NCI-H187 (cell line): Measurements from ENCODE around the gene GPR37L1.
A peak's percentile ranks its signal among the peaks of the same experiment; 100 is the strongest.
"Not testable (repeated sequence)": the region's sequence is repeated elsewhere in the genome, so short reads cannot be mapped to it uniquely, and the experiment has no call there.

Source experiments
- DNase-seq, 2 experiments: peaks; one replicate each; lab custom pipeline; 2025; lab: John Stamatoyannopoulos, UW

The GPR37L1 gene

GRCh38 chr1:202107801-202108731, 14.7 kb upstream of the GPR37L1 start:
- DNase-seq, result peak in 1 of 2 experiments; percentile 45

- DNase-seq, result no peak
These were observed 11.7 kb upstream of the GPR37L1 start for GRCh38 chr1:202110977-202111376.

DNA sequence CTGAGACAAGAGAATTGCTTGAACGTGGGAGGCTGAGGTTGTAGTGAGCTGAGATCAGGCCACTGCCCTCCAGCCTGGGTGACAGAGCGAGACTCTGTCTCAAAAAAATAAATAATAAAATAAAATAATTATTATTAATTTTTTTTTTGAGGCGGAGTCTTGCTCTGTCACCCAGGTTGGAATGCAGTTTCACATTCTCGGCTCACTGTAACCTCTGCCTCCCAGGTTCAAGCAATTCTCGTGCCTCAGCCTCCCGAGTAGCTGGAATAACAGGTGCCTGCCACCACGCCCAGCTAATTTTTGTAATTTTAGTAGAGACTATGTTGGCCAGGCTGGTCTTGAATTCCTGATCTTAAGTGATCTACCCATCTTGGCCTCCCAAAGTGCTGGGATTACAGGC, 11.1 kb upstream of the GPR37L1 start:
- not testable (repeated sequence) for DNase-seq

DNA sequence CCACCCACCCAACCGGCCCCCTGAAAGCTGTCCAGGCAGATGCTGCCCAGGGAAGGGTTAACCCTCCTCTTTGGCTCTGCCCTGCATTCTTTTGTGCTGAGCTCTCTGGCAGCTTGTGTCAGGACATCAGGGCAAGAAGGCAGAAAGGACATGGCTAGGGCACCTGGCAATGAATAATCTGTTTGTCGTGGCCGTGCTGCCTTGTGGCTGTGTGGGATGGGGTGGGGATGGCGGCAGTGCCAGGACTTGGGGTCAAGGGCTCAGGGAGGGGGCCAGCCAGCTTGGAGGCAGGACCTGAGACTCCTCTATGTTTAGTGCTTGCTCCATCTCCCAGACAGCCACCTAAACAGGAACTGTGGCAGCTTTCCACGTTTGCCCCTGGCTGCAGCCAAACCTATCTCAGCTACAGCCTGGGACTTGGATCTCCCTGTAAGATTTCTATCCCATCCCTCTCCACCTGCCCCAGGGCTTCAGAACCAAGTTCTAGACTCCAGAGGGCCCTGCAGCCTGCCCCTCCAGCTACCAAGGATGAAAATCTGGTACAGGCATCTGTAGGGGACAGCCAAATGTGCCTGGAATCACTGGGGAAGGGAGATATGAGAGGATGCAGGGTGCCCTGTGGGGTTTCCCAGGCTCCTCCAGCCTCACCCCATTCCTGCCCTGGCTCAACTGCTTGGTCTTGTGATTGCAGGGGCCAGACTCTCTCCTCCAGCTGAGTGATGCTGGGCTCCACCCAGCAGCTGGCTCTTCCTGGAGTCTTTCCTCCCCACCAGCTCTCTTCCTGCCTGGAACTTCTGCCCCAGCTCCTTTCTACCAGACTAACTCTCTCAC, 9.6 kb upstream of the GPR37L1 start:
- no peak for DNase-seq

- DNase-seq, result no peak
These were observed 8.9 kb upstream of the GPR37L1 start for GRCh38 chr1:202113690-202114300.

DNA sequence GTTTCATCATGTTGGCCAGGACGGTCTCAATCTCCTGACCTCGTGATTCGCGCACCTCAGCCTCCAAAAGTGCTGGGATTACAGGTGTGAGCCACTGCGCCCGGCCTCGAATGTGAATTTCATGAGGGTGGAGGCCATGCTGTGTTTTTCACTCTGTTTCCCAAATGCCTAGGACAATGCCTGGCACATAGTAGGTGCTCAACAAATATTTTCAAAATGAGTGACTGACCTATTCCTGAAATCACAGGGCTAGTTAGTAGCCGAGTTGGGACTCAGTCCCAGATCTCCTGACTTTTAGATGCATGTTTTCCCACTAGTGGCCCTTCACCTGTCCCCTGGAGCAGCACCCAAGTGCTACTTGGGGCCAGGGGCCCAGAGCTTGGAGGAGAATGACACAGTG, 6.4 kb upstream of the GPR37L1 start:
- no peak for DNase-seq

- no peak for DNase-seq
These were observed 4.8 kb upstream of the GPR37L1 start for GRCh38 chr1:202117898-202118371.

DNA sequence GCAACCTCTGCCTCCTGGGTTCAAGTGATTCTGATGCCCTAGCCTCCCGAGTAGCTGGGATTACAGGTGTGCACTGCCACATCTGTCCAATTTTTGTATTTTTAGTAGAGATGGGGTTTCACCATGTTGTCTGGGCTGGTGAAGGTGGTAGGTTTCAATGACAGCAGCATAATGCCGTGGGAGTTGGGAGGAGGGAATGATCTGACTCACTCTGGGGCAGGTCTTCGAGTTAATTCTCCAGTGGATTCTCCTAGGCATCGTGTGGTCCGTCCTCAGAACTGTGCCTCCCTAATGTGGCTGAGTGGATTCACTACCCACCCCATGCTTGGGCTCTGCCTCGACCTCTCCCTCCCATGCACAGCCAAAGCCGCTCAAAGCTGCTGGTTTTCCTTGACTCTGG, 1.7 kb upstream of the GPR37L1 start:
- no peak for DNase-seq

- DNase-seq, result no peak
These were observed 658 bp downstream of the GPR37L1 start for GRCh38 chr1:202123336-202123813.

DNA sequence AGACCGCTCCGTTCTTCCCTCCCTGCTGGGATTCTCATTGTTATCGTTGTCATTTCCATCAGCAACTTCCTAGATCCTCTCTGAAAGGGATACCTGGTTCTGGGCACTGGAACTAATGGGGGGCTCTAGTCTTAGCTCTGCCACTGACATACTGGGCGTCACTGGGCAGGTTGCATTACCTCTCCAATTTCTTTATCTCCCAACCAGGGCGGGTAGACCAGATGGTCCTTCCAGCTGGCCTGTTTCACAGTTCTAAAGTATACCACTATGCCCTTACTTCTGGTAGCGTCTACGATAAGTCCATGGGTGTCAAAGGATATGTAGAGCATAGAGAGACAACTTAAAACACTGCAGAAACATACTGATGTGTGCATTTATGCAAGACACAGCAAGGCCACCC, 1.4 kb downstream of the GPR37L1 start:
- no peak for DNase-seq

DNA sequence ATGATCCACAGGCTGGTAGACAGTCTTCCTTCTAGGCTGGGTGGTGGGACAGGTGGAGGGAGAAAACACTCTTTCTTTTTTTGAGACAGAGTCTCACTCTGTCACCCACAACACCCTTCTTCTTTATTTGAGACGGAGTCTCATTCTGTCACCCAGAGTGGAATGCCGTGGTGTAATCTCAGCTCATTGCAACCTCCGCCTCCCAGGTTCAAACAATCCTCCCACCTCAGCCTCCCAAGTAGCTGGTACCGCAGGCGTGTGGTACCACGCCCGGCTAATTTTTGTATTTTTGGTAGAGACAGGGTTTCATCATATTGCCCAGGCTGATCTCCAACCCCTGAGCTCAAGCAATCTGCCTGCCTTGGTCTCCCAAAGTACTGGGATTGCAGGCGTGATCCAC, 2.9 kb downstream of the GPR37L1 start:
- DNase-seq, result no peak

- no peak for DNase-seq
These were observed 3.7 kb downstream of the GPR37L1 start for GRCh38 chr1:202126426-202126825.

- no peak for DNase-seq
These were observed 4.3 kb downstream of the GPR37L1 start for GRCh38 chr1:202127061-202127460.

DNA sequence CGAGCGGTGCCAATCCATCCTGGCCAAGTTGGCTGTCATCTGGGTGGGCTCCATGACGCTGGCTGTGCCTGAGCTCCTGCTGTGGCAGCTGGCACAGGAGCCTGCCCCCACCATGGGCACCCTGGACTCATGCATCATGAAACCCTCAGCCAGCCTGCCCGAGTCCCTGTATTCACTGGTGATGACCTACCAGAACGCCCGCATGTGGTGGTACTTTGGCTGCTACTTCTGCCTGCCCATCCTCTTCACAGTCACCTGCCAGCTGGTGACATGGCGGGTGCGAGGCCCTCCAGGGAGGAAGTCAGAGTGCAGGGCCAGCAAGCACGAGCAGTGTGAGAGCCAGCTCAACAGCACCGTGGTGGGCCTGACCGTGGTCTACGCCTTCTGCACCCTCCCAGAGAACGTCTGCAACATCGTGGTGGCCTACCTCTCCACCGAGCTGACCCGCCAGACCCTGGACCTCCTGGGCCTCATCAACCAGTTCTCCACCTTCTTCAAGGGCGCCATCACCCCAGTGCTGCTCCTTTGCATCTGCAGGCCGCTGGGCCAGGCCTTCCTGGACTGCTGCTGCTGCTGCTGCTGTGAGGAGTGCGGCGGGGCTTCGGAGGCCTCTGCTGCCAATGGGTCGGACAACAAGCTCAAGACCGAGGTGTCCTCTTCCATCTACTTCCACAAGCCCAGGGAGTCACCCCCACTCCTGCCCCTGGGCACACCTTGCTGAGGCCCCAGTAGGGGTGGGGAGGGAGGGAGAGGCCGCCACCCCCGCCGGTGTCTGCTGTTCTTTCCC, 5.3 kb downstream of the GPR37L1 start:
- no peak for DNase-seq

DNA sequence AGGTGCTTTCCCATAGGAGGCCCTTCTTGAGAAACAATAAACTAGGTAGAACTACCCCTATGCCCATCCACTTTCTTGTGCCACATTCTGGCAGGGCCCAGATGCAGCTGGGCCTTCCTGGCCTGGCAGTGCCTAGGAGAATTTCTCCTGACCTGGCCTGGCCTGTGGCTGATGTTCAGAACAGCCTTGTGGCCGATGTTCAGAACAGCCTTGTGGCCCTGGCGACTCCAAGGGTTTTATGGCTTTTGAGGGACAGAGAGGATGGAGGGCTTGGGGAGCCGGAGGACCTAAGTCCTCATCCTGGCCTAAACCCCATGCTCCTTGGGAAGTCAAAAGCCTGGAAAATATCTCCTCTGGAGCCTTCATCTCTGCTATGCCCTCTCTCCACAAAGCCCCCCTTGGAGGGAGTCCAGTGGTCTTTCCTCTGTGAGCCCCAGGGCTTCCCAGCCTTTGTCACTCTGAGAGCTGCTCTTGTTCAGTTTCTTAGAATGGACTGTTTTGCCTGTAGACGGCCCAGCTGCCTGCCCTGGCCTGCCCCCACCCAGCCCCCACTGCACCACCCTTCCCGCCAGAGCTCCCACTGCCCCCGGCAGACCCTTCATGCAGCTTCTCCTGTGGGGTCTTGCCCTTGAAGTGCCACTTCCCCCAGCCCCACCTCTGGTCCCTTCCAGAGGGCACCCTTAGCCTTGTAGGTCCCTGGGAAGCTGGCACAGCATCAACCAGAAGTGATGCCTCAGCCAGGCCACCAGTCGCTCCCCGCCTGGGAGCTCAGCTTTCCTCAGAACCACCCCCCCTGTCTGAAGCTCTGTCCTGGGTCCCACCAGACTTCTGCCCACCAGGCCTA, 7.0 kb downstream of the GPR37L1 start:
- no peak for DNase-seq

DNA sequence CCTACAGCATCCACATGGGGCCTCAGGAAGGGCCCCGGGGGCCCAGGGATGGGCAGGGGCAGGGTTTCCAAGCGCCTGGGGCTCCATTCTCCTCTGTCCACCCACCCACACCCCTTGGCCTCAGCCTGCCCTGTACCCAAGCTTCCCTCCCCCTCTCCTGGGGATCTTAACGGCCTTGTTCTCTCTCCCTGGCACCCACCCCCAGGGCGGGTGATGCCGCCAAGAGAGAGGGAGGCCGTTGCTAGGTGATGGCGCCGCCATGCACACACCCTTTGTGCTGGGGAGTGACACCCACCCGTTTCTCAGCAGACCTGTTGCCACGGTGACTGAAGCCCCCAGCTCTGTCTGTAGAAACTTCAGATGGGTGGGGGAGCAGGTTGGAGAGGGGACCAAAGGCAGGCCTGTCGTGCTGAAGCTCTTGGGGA, 7.6 kb downstream of the GPR37L1 start:
- no peak for DNase-seq

GRCh38 chr1:202130816-202131522, 8.3 kb downstream of the GPR37L1 start:
- DNase-seq, result no peak

- DNase-seq, result no peak
These were observed 9.5 kb downstream of the GPR37L1 start for GRCh38 chr1:202131956-202132821.

GRCh38 chr1:202133001-202133400, 10.3 kb downstream of the GPR37L1 start:
- DNase-seq, result no peak
